GM19328 (cell line): ENCODE results near the gene TMEM119.
"Not testable (repeated sequence)": the region's sequence is repeated elsewhere in the genome, so short reads cannot be mapped to it uniquely, and the experiment has no call there.

Experiments
- ATAC-seq: cut with Tn5 transposase; IDR thresholded peaks from one replicate; pipeline ENCODE4 v1.9.1; 2021; ENCODE audit warnings: mild to moderate bottlenecking, moderate library complexity; ENCODE audit not compliant: unreplicated experiment

Gene TMEM119

GRCh38 chr12:108635201-108635996 is 37.5 kb upstream of the TMEM119 start:
- ATAC-seq, result peak; percentile 40

- ATAC-seq, result no peak
Observed at GRCh38 chr12:108634341-108634751, 36.5 kb upstream of the TMEM119 start.

GRCh38 chr12:108633534-108634248 is 35.8 kb upstream of the TMEM119 start, which contains the start of gene SELPLG:
Gene SELPLG, minus strand, starts transcription at chr12:108633894. Its CDS starts 9,587 bp downstream, at chr12:108624307.
- ATAC-seq, result peak; percentile 46

- ATAC-seq, result no peak
Observed at GRCh38 chr12:108633081-108633533, 35.2 kb upstream of the TMEM119 start.

GRCh38 chr12:108631261-108631660 is 33.4 kb upstream of the TMEM119 start:
- ATAC-seq, result not testable (repeated sequence)

GRCh38 chr12:108630481-108631207 is 32.8 kb upstream of the TMEM119 start:
- no peak for ATAC-seq

- ATAC-seq, result no peak
Observed at GRCh38 chr12:108629824-108630476, 32.1 kb upstream of the TMEM119 start.

GRCh38 chr12:108629151-108629550 is 31.3 kb upstream of the TMEM119 start:
- ATAC-seq, result no peak

- ATAC-seq, result no peak
Observed at GRCh38 chr12:108627134-108627920, 29.4 kb upstream of the TMEM119 start.

- ATAC-seq, result no peak
Observed at GRCh38 chr12:108625228-108625627, 27.3 kb upstream of the TMEM119 start.

GRCh38 chr12:108623577-108623976 is 25.7 kb upstream of the TMEM119 start:
- ATAC-seq, result no peak

- ATAC-seq, result no peak
Observed at GRCh38 chr12:108622921-108623514, 25.1 kb upstream of the TMEM119 start.

- no peak for ATAC-seq
Observed at GRCh38 chr12:108622421-108622820, 24.5 kb upstream of the TMEM119 start.

GRCh38 chr12:108621161-108621560 is 23.3 kb upstream of the TMEM119 start:
- ATAC-seq, result no peak

- ATAC-seq, result no peak
Observed at GRCh38 chr12:108620236-108620879, 22.5 kb upstream of the TMEM119 start.

GRCh38 chr12:108619369-108620160 is 21.7 kb upstream of the TMEM119 start:
- no peak for ATAC-seq

GRCh38 chr12:108618953-108619274 is 21.0 kb upstream of the TMEM119 start:
- not testable (repeated sequence) for ATAC-seq
